IPS-20b (cell line): ENCODE results near the gene PPP2R2D.
"Not testable (repeated sequence)": the region's sequence is repeated elsewhere in the genome, so short reads cannot be mapped to it uniquely, and the experiment has no call there.

Source experiments
- H3K27ac ChIP-seq: one replicate; pipeline ENCODE4 v1.5.1; 2013; ENCODE audit warnings: low read length
- H3K27me3 ChIP-seq: 2 replicates; pipeline ENCODE4 v1.6.1; 2013; ENCODE audit warnings: mild to moderate bottlenecking, low read length, inconsistent platforms; ENCODE audit not compliant: insufficient read depth
- H3K36me3 ChIP-seq: 2 replicates; pipeline ENCODE4 v1.6.1; 2013; ENCODE audit warnings: low read depth, mild to moderate bottlenecking, inconsistent platforms, low read length, moderate library complexity; ENCODE audit not compliant: insufficient read depth
- H3K4me1 ChIP-seq: 2 replicates; pipeline ENCODE4 v1.6.1; 2013; ENCODE audit warnings: mild to moderate bottlenecking, control low read depth, inconsistent platforms, low read length, moderate library complexity; ENCODE audit not compliant: insufficient read depth
- H3K4me3 ChIP-seq: 2 replicates; pipeline ENCODE4 v1.5.1; 2013; ENCODE audit warnings: mild to moderate bottlenecking, low read length, inconsistent platforms
- H3K9ac ChIP-seq: 2 replicates; pipeline ENCODE4 v1.6.1; 2013; ENCODE audit warnings: low read depth, mild to moderate bottlenecking, inconsistent platforms, low read length, moderate library complexity
- H3K9me3 ChIP-seq: 2 replicates; pipeline ENCODE4 v1.6.1; 2013; ENCODE audit warnings: mild to moderate bottlenecking, low read depth, low read length, inconsistent platforms; ENCODE audit not compliant: insufficient read depth

The PPP2R2D gene

GRCh38 chr10:131882151-131882550 lies 18.7 kb upstream of the PPP2R2D start:
- Histone ChIP-seq H3K9me3 (no peaks in the 10 kb centered on the region), H3K9ac (no peak overlapping the region), H3K36me3 (no peaks in the 10 kb centered on the region), H3K4me1 (no peaks in the 10 kb centered on the region), H3K27ac (no peak overlapping the region), H3K4me3 (no peak overlapping the region), H3K27me3 (no peaks in the 10 kb centered on the region)

- no peaks in the 10 kb centered on the region for H3K27me3 ChIP-seq
- H3K4me1 ChIP-seq, result no peaks in the 10 kb centered on the region
- no peak overlapping the region for H3K9ac ChIP-seq
- no peak overlapping the region for H3K27ac ChIP-seq
- no peaks in the 10 kb centered on the region for H3K9me3 ChIP-seq
- no peaks in the 10 kb centered on the region for H3K36me3 ChIP-seq
- no peak overlapping the region for H3K4me3 ChIP-seq
These were observed 18.0 kb upstream of the PPP2R2D start for GRCh38 chr10:131882590-131883451.

- H3K4me3 ChIP-seq, H3K9ac ChIP-seq, H3K27me3 ChIP-seq, H3K27ac ChIP-seq, H3K4me1 ChIP-seq, H3K9me3 ChIP-seq, H3K36me3 ChIP-seq: not testable (repeated sequence)
These were observed 17.0 kb upstream of the PPP2R2D start for GRCh38 chr10:131883621-131884393.

- Histone ChIP-seq H3K4me3 (no peak overlapping the region), H3K27me3 (no peaks in the 10 kb centered on the region), H3K9me3 (no peaks in the 10 kb centered on the region), H3K36me3 (no peaks in the 10 kb centered on the region), H3K27ac (no peak overlapping the region), H3K4me1 (no peaks in the 10 kb centered on the region), H3K9ac (no peak overlapping the region)
These were observed 15.2 kb upstream of the PPP2R2D start for GRCh38 chr10:131885391-131886165.

- no peaks in the 10 kb centered on the region for H3K9me3 ChIP-seq
- no peaks in the 10 kb centered on the region for H3K4me1 ChIP-seq
- H3K9ac ChIP-seq, result no peak overlapping the region
- H3K27ac ChIP-seq, result no peak overlapping the region
- H3K27me3 ChIP-seq, result no peaks in the 10 kb centered on the region
- H3K36me3 ChIP-seq, result no peaks in the 10 kb centered on the region
- H3K4me3 ChIP-seq, result no peak overlapping the region
These were observed 14.6 kb upstream of the PPP2R2D start for GRCh38 chr10:131886237-131886636.

GRCh38 chr10:131888186-131888604 lies 12.6 kb upstream of the PPP2R2D start:
- Histone ChIP-seq H3K36me3 (no peaks in the 10 kb centered on the region), H3K4me3 (no peak overlapping the region), H3K4me1 (no peaks in the 10 kb centered on the region), H3K27ac (no peak overlapping the region), H3K27me3 (peaks cover 9% of the 10 kb centered on the region; the same call in 1 of the 2 replicates), H3K9ac (no peak overlapping the region), H3K9me3 (no peaks in the 10 kb centered on the region)

- Histone ChIP-seq H3K27ac (no peak overlapping the region), H3K27me3 (peaks cover 9% of the 10 kb centered on the region; the same call in 1 of the 2 replicates), H3K4me1 (no peaks in the 10 kb centered on the region), H3K36me3 (no peaks in the 10 kb centered on the region), H3K9ac (no peak overlapping the region), H3K4me3 (no peak overlapping the region), H3K9me3 (no peaks in the 10 kb centered on the region)
These were observed 11.1 kb upstream of the PPP2R2D start for GRCh38 chr10:131889755-131890154.

- no peak overlapping the region for H3K4me3 ChIP-seq
- H3K36me3 ChIP-seq, result no peaks in the 10 kb centered on the region
- H3K4me1 ChIP-seq, result no peaks in the 10 kb centered on the region
- H3K9ac ChIP-seq, result no peak overlapping the region
- H3K9me3 ChIP-seq, result no peaks in the 10 kb centered on the region
- peaks cover 9% of the 10 kb centered on the region; the same call in 1 of the 2 replicates for H3K27me3 ChIP-seq
- no peak overlapping the region for H3K27ac ChIP-seq
These were observed 10.3 kb upstream of the PPP2R2D start for GRCh38 chr10:131890276-131891195.

GRCh38 chr10:131891196-131891928 lies 9.4 kb upstream of the PPP2R2D start:
- Histone ChIP-seq H3K27me3 (peaks cover 9% of the 10 kb centered on the region; the same call in 1 of the 2 replicates), H3K4me1 (no peaks in the 10 kb centered on the region), H3K4me3 (peak overlapping the region; percentile 24; the same call in 1 of the 2 replicates), H3K27ac (no peak overlapping the region), H3K36me3 (no peaks in the 10 kb centered on the region), H3K9ac (no peak overlapping the region), H3K9me3 (no peaks in the 10 kb centered on the region)

- H3K27me3 ChIP-seq, result peaks cover 9% of the 10 kb centered on the region; the same call in 1 of the 2 replicates
- no peaks in the 10 kb centered on the region for H3K4me1 ChIP-seq
- H3K9me3 ChIP-seq, result no peaks in the 10 kb centered on the region
- no peaks in the 10 kb centered on the region for H3K36me3 ChIP-seq
- no peak overlapping the region for H3K27ac ChIP-seq
- H3K4me3 ChIP-seq, result no peak overlapping the region
- no peak overlapping the region for H3K9ac ChIP-seq
These were observed 8.6 kb upstream of the PPP2R2D start for GRCh38 chr10:131891929-131892805.
